Measurements from ENCODE around the gene ATG14. TPM values are rescaled to one million over a fixed set of nuclear protein-coding genes. Genes with fewer than 3 reads are reported as not detected.
A peak's percentile ranks its signal among the peaks of the same experiment; 100 is the strongest.

Gene ATG14
- total RNA-seq, 2 donors from 2014 or later = 7.2 to 7.3 TPM

DNA sequence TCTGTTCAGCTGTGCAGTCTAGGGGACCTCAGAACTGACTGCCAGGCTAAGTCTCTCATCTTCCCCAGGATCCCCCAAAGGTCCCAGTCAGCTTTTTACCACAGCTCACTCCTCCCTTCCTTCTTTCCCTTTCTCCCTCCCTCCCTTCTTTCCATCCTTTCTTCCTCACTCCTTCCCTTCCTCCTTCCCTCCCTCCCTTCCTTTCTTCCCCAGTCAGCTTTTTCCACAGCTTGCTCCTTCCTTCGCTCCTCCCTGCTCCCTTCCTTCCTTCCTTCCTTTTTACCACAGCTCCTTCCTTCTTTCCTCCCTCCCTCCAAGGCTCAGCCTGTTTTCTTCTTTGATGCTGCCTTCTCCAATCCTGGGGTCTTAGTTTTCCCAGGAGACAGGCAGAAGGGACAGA is 39.2 kb downstream of the ATG14 start:
- no peaks in the 10 kb centered on the region for H3K9me3 Mint-ChIP-seq

DNA sequence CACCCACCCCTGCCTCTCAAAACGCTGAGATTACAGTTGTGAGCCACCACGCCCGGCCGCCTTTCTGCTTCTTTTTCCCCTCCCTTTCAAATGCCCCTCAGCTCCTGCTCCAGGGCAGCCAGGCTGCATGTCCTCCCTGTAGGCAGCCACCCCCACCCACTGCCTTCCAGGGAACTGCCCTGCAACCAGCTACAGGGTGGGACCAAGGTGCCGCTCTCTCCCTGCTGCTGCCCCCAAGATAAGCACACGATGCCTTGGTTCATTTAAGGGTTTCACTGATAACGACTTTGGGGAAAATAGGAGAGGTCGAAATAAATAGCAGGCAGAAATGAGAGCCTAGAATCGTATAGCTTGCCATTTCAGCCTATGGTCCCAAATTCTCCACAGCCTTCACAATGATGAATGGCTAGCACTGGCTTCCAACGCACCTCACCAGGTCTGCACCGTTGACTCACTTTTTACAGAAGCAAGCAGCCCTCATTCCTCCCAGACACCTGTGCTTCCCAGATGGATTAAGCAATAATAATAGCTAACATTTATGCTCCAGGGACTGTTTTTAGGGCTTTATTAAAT is 40.7 kb downstream of the ATG14 start:
- no peaks in the 10 kb centered on the region for H3K9me3 Mint-ChIP-seq
- no peak for ATAC-seq
- no peak overlapping the region for H3K4me3 Mint-ChIP-seq
- peaks cover 11% of the 10 kb centered on the region for H3K36me3 Mint-ChIP-seq
- peak overlapping the region in 1 of 2 donors; percentile 47 for H3K27ac Mint-ChIP-seq
- H3K27me3 Mint-ChIP-seq = no peaks in the 10 kb centered on the region
- peaks cover 22 to 29% of the 10 kb centered on the region in 2 donors for H3K4me1 Mint-ChIP-seq (ENCODE audit: low read depth in 2 of 2)
- DNase-seq (ENCODE audit: low spot score) = no peak

More for the DNA sequence above, 39.2 kb downstream of the ATG14 start:
- Mint-ChIP-seq H3K4me1 (ENCODE audit: low read depth in 2 of 2) (peaks cover 25 to 29% of the 10 kb centered on the region in 2 donors), H3K27me3 (no peaks in the 10 kb centered on the region), H3K36me3 (peaks cover 18% of the 10 kb centered on the region), H3K27ac (peak overlapping the region; percentile 57 to 94), H3K4me3 (no peak overlapping the region)
- ATAC-seq (no peak), DNase-seq (ENCODE audit: low spot score) (no peak)

DNA sequence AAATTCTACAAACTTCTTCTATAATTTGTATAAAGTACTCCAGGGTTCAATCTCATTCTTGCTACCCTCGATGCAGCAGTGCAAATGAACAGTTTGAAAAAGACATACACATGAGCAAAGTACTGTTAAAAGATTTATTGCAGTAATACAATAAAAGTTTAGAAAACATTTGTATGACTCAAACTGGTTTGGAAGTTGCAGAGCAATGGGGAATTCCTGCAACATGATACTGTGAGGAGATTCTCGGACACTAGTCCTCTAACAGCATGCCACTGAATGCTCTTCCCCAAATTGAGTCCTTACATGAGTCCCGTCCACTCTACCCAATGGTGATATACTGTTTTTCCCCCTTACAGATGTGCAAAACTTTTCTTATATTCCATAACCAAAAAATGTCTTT is 45.4 kb downstream of the ATG14 start:
- Mint-ChIP-seq H3K27ac (peak overlapping the region in 1 of 2 donors; percentile 48), H3K4me3 (no peak overlapping the region), H3K27me3 (no peaks in the 10 kb centered on the region), H3K36me3 (peaks cover 12% of the 10 kb centered on the region), H3K9me3 (no peaks in the 10 kb centered on the region), H3K4me1 (ENCODE audit: low read depth in 2 of 2) (no peaks in the 10 kb centered on the region)
- ATAC-seq (no peak), DNase-seq (ENCODE audit: low spot score) (no peak)

DNA sequence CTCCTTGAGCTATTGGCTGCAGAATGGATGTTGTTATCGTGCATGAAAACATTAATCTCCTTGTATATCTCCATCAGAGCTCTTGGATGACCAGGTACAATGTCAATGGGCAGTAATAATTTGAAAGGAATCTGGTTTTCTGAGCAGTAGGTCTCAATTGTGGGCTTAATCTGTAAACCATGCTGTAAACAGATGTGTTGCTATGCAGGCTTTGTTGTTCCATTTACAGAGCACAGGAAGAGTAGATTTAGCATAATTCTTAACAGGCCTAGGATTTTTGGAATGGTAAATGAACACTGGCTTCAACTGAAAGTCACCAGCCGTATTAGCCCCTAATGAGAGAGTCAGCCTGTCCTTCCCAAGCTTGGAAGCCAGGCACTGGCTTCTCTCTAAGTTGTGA is 50.4 kb downstream of the ATG14 start:
- Mint-ChIP-seq H3K27me3 (no peaks in the 10 kb centered on the region), H3K36me3 (peaks cover 6% of the 10 kb centered on the region), H3K4me3 (no peak overlapping the region), H3K27ac (no peak overlapping the region), H3K9me3 (no peaks in the 10 kb centered on the region), H3K4me1 (ENCODE audit: low read depth in 2 of 2) (peaks cover 4% of the 10 kb centered on the region in 2 donors)
- DNase-seq (ENCODE audit: low spot score) (no peak), ATAC-seq (no peak)

DNA sequence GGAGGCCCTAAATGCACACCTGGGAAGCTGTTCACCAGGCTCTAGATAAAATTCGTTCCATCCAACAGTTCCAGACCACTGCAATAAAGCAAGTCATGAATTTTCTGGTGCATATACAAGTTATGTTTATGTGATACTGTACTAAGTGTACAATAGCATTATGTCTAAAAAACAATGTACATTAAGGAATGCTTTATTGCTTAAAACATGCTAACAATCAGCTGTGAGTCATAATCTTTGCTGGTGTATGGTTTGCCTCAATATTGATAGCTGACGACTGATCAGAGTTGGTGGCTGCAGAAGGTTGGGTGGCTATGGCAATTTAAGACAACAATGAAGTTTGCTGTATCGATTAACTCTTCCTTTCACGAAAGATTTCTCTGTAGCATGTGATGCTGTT is 52.3 kb downstream of the ATG14 start:
- Mint-ChIP-seq H3K27me3 (no peaks in the 10 kb centered on the region), H3K4me1 (ENCODE audit: low read depth in 2 of 2) (peaks cover 8 to 9% of the 10 kb centered on the region in 2 donors), H3K4me3 (no peak overlapping the region), H3K27ac (no peak overlapping the region), H3K36me3 (no peaks in the 10 kb centered on the region), H3K9me3 (no peaks in the 10 kb centered on the region)
- no peak for ATAC-seq
- no peak for DNase-seq (ENCODE audit: low spot score)

DNA sequence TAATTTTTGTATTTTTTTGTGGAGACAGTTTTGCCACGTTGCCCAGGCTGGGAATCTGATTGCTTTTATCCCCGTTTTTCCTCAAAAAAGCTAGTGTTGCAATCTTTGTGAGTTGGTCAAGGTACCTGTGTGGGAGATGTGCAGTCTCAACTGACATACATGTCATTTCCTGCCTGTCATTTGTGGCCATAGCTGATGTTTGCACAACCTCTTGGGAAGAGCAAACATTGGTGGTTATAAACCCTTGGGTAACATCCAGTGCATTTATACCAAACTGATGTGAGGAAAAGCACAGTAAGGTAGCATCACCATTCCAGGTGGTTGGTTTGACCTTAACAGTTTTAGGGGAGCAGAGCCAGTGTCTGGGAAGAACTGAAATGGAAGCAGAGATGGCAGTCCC is 54.7 kb downstream of the ATG14 start:
- ATAC-seq = no peak
- no peaks in the 10 kb centered on the region for H3K27me3 Mint-ChIP-seq
- no peak overlapping the region for H3K4me3 Mint-ChIP-seq
- no peaks in the 10 kb centered on the region for H3K9me3 Mint-ChIP-seq
- H3K27ac Mint-ChIP-seq = peak overlapping the region in 1 of 2 donors; percentile 23
- H3K36me3 Mint-ChIP-seq = no peaks in the 10 kb centered on the region
- no peak for DNase-seq (ENCODE audit: low spot score)
- peaks cover 17% of the 10 kb centered on the region in 2 donors for H3K4me1 Mint-ChIP-seq (ENCODE audit: low read depth in 2 of 2)

DNA sequence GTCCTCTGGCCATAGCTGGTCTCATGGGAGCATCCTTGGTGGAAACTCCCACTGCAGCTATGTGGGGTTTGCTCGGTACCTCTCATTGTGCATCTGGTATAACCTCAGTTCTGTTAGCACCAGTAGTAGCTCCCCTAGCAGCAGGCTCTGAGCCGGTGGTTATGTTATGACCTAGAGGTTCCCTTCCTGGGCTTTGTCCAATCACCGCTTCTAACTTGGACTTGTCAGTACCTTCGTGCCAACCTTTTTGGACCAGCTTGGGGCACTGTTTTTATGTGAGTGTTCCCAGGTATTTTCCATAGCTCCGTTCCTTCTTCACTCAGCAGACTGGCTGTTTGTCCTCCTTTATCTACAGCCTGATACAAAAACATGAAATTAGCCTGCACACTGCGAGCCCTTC is 55.7 kb downstream of the ATG14 start:
- H3K4me3 Mint-ChIP-seq = no peak overlapping the region
- H3K4me1 Mint-ChIP-seq (ENCODE audit: low read depth in 2 of 2) = peaks cover 17% of the 10 kb centered on the region in 2 donors
- H3K27me3 Mint-ChIP-seq = no peaks in the 10 kb centered on the region
- no peak for DNase-seq (ENCODE audit: low spot score)
- H3K9me3 Mint-ChIP-seq = no peaks in the 10 kb centered on the region
- no peak overlapping the region for H3K27ac Mint-ChIP-seq
- no peak for ATAC-seq
- no peaks in the 10 kb centered on the region for H3K36me3 Mint-ChIP-seq

DNA sequence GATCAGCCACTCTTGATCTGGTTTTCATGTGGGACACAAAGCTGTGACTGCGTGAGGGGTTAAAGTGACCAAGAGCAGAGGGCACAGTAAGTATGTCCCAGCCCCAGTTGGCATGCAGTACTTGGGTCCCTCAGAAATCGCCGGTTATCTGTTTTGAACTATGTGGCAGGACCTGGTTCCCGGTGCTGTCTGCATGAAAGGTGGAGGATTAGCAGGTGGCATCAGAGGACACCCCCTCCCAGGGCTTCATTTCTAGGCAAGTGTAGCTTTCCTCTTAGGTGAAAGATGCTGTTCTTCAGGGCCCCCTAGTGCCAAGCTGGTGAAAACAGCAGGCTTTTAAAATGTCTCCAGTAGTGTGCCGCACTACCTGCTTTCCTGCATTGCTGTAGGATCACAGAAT is 57.1 kb downstream of the ATG14 start:
- peak overlapping the region; percentile 71 to 80 for H3K27ac Mint-ChIP-seq
- H3K4me3 Mint-ChIP-seq = no peak overlapping the region
- H3K4me1 Mint-ChIP-seq (ENCODE audit: low read depth in 2 of 2) = peaks cover 17 to 21% of the 10 kb centered on the region in 2 donors
- H3K27me3 Mint-ChIP-seq = no peaks in the 10 kb centered on the region
- peaks cover 5% of the 10 kb centered on the region for H3K36me3 Mint-ChIP-seq
- DNase-seq (ENCODE audit: low spot score) (peak; percentile 66), ATAC-seq (peak; percentile 73 to 84)
- no peaks in the 10 kb centered on the region for H3K9me3 Mint-ChIP-seq

DNA sequence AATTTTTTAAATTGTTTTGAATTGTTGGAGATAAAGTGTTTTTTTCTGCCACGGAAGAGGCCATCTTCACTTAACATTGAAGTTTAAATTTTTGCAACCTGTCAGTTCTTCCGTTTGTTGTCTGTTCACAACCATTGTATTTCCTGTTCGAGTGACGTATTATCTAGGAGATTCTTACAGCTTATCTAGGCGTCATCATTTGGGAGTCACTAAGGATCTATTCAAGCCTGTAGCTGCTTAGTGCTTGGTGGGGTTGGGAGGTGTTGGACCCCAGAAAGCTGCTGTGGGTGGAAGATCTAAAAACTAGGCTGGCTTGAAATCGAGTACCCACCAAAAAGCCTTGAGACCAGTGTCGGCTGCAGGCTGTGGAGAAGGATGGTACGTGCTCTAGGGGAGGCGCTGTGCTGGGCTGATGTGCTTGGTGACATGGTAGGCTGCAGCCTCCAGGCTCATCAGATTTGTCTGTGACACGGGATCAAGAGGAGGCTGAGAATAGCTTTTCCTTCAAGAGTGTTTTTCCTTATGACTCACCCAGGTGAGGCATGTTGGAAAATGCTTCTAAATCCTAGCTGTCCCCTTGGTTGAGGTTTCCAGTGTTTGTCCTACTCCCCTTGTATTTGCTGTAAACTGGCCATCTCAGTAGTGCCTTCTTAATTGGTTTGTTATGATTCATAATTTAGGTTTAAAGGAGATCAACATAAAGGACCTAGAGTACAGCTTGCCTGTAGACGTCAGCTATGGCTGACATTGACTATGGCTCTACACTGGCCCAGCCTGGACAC is 57.8 kb downstream of the ATG14 start:
- DNase-seq (ENCODE audit: low spot score) = no peak
- peaks cover 17 to 21% of the 10 kb centered on the region in 2 donors for H3K4me1 Mint-ChIP-seq (ENCODE audit: low read depth in 2 of 2)
- H3K27ac Mint-ChIP-seq = peak overlapping the region; percentile 71 to 80
- H3K36me3 Mint-ChIP-seq = peaks cover 5% of the 10 kb centered on the region
- no peaks in the 10 kb centered on the region for H3K27me3 Mint-ChIP-seq
- peak overlapping the region; percentile 50 for H3K4me3 Mint-ChIP-seq
- ATAC-seq = peak; percentile 21 to 26
- H3K9me3 Mint-ChIP-seq = no peaks in the 10 kb centered on the region

DNA sequence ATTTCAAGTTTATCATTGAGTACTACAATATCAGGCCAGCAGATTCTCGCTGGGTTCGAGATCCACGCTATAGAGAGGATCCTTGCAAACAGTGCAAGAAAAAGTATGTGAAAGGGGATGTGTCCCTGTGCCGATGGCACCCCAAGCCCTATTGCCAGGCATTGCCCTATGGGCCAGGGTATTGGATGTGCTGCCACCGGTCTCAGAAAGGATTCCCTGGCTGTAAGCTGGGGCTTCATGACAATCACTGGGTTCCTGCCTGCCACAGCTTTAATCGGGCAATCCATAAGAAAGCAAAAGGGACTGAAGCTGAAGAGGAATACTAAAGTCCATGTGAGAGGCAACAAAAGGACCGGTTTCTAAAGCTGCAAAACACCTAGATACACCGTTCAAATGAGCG is 59.4 kb downstream of the ATG14 start:
- Mint-ChIP-seq H3K4me3 (no peak overlapping the region), H3K9me3 (no peaks in the 10 kb centered on the region), H3K27ac (peak overlapping the region in 1 of 2 donors; percentile 80), H3K36me3 (peaks cover 5% of the 10 kb centered on the region), H3K27me3 (no peaks in the 10 kb centered on the region), H3K4me1 (ENCODE audit: low read depth in 2 of 2) (peaks cover 17 to 25% of the 10 kb centered on the region in 2 donors)
- ATAC-seq (no peak), DNase-seq (ENCODE audit: low spot score) (no peak)

DNA sequence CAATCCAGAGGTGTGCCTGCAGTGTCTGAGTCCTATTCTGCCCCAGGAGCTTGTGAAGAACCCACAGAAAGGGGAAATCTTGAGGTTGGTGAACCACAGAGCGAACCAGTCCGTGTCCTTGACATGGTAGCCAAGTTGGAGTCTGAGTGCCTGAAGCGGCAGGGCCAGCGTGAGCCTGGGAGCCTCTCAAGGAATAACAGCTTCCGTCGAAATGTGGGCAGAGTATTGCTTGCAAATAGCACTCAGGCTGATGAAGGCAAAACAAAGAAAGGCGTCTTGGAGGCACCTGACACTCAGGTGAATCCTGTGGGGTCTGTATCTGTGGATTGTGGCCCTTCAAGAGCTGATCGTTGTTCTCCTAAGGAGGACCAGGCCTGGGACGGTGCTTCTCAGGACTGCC is 60.5 kb downstream of the ATG14 start:
- DNase-seq (ENCODE audit: low spot score) (no peak), ATAC-seq (no peak)
- Mint-ChIP-seq H3K4me3 (no peak overlapping the region), H3K4me1 (ENCODE audit: low read depth in 2 of 2) (peaks cover 19 to 25% of the 10 kb centered on the region in 2 donors), H3K27me3 (no peaks in the 10 kb centered on the region), H3K27ac (no peak overlapping the region), H3K36me3 (peaks cover 5% of the 10 kb centered on the region), H3K9me3 (no peaks in the 10 kb centered on the region)

DNA sequence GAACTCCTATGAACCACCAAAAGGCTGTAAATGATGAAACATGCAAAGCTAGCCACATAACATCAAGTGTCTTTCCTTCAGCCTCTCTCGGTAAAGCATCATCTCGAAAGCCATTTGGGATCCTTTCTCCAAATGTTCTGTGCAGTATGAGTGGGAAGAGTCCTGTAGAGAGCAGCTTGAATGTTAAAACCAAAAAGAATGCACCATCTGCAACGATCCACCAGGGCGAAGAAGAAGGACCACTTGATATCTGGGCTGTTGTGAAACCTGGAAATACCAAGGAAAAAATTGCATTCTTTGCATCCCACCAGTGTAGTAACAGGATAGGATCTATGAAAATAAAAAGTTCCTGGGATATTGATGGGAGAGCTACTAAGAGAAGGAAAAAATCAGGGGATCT is 61.2 kb downstream of the ATG14 start:
- Mint-ChIP-seq H3K36me3 (peaks cover 5% of the 10 kb centered on the region), H3K4me3 (no peak overlapping the region), H3K27ac (peak overlapping the region in 1 of 2 donors; percentile 30), H3K9me3 (no peaks in the 10 kb centered on the region), H3K4me1 (ENCODE audit: low read depth in 2 of 2) (peaks cover 24 to 28% of the 10 kb centered on the region in 2 donors), H3K27me3 (no peaks in the 10 kb centered on the region)
- no peak for ATAC-seq
- DNase-seq (ENCODE audit: low spot score) = no peak

DNA sequence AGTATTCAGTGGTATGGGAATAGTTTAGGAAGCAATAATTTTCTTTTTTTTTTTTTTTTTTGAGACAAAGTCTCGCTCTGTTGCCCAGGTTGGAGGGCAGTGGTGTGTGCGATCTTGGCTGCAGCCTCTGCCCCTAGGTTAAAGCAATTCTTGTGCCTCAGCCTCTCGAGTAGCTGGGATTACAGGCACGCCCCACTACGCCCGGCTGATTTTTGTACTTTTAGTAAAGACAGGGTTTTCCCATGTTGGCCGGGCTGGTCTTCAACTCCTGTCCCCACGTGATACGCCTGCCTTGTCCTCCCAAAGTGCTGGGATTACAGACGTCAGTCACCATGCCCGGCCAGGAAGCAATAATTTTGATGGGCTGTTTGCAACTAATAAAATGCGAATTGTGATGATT is 62.1 kb downstream of the ATG14 start:
- Mint-ChIP-seq H3K4me3 (no peak overlapping the region), H3K4me1 (ENCODE audit: low read depth in 2 of 2) (peaks cover 30 to 33% of the 10 kb centered on the region in 2 donors), H3K9me3 (no peaks in the 10 kb centered on the region), H3K36me3 (peaks cover 5% of the 10 kb centered on the region), H3K27ac (peak overlapping the region in 1 of 2 donors; percentile 44), H3K27me3 (no peaks in the 10 kb centered on the region)
- DNase-seq (ENCODE audit: low spot score) (no peak), ATAC-seq (no peak)

DNA sequence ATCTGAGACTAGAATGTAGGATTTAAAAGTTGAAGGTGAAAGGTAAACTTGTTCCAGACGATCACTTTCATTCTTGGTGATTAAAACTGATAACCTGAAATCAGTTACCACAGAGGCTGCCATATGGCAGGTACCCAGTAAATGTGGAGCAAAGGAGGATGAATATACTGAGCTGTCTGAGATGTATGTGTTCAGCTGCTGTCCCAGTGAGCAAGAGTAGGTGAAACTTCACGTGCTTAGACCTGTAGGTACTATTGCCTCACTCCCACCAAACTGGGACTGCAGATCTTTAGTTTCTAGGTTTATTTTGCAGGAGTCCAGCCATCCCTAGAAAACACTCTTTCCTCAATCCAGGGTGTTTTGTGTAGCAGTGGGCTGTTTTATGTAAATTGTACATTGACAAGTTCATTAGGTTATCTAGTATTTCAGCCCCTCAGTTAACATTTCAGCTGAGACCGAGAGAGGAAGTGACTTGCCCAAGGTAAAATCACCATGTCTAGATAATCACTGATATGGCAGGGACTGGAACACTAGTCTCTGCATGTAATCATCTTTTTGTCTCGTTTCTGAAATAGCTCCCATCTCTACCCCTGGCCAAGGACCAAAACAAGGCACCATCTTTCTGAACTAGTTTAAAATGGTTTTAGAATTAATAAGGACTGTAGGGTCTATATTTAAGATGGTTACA is 62.7 kb downstream of the ATG14 start:
- H3K36me3 Mint-ChIP-seq = peaks cover 5% of the 10 kb centered on the region
- no peak for DNase-seq (ENCODE audit: low spot score)
- ATAC-seq = no peak
- H3K27me3 Mint-ChIP-seq = no peaks in the 10 kb centered on the region
- H3K9me3 Mint-ChIP-seq = no peaks in the 10 kb centered on the region
- no peak overlapping the region for H3K4me3 Mint-ChIP-seq
- H3K27ac Mint-ChIP-seq = peak overlapping the region in 1 of 2 donors; percentile 44
- H3K4me1 Mint-ChIP-seq (ENCODE audit: low read depth in 2 of 2) = peaks cover 27 to 30% of the 10 kb centered on the region in 2 donors

Data from natural killer cell treated with Interleukin-12 subunit alpha and Interleukin-12 subunit beta and Interleukin-15 and Interleukin-18, amount 100 ng/mL, for 72 hours (primary cell).